Cardiac ventricle fibroblast (primary cell): ENCODE results near the gene SPAG7. TPM values are rescaled to one million over a fixed set of nuclear protein-coding genes. Genes with fewer than 3 reads are reported as not detected.

Experiments used
- total RNA-seq: library from RNA; depleted of rRNA; stranded (reverse); fragments of >200 nt; gene quantifications from 2 replicates; pipeline ENCODE4 v1.2.3, GENCODE V29; 2015

SPAG7 gene
- total RNA-seq, result 42.2 and 43.9 TPM in 2 replicates

GRCh38 chr17:4967539-4968485 lies at the start of gene SPAG7:
Gene SPAG7, minus strand, starts transcription at chr17:4967817. Its CDS starts 13 bp downstream, at chr17:4967804.

GRCh38 chr17:4997302-4998026 lies 29.8 kb upstream of the SPAG7 start, which contains the start of the genes INCA1 and KIF1C:
Gene INCA1, minus strand, starts transcription at chr17:4997522. Its CDS starts 3,085 bp downstream, at chr17:4994437.
Gene KIF1C, plus strand, starts transcription at chr17:4997950. Its CDS starts 2,297 bp downstream, at chr17:5000247.

GRCh38 chr17:4986951-4987766 lies 19.5 kb upstream of the SPAG7 start, which contains the start of gene CAMTA2:
Gene CAMTA2, minus strand, starts transcription at chr17:4987675. Its CDS starts 1,453 bp downstream, at chr17:4986222.

GRCh38 chr17:4950746-4951204 lies 16.8 kb downstream of the SPAG7 start, which contains the start of gene ENO3:
Gene ENO3, plus strand, starts transcription at chr17:4951119. Its CDS starts 711 bp downstream, at chr17:4951830.

GRCh38 chr17:4948166-4948930 lies 19.3 kb downstream of the SPAG7 start, which contains the start of gene PFN1:
Gene PFN1, minus strand, starts transcription at chr17:4948530. Its CDS starts 136 bp downstream, at chr17:4948394.

GRCh38 chr17:4939796-4940554 lies 27.6 kb downstream of the SPAG7 start, which contains the start of the genes RNF167 and SLC25A11:
Gene RNF167, plus strand, starts transcription at chr17:4940268. Its CDS starts 642 bp downstream, at chr17:4940910.
Gene SLC25A11, minus strand, starts transcription at chr17:4940046. Its CDS starts 136 bp downstream, at chr17:4939910.

GRCh38 chr17:4931963-4932362 lies 35.7 kb downstream of the SPAG7 start, which contains the start of gene GP1BA:
Gene GP1BA, plus strand, starts transcription at chr17:4932277. Its CDS starts 328 bp downstream, at chr17:4932605.

Other genes starting within 250 kb of the SPAG7 start
- gene MED11, start 236.4 kb downstream of the SPAG7 start, total RNA-seq, result 12.3 and 19.7 TPM in 2 replicates
- 0.44 and 1.4 TPM in 2 replicates for gene ZMYND15, start 228.0 kb downstream of the SPAG7 start, total RNA-seq
- 6.5 and 10.0 TPM in 2 replicates for gene CXCL16, start 227.9 kb downstream of the SPAG7 start, total RNA-seq
- gene TM4SF5, start 195.9 kb downstream of the SPAG7 start, total RNA-seq, result not detected in 2 replicates
- 0.94 and 5.2 TPM in 2 replicates for gene VMO1, start 181.5 kb downstream of the SPAG7 start, total RNA-seq
- not detected in 2 replicates for gene GLTPD2, start 178.9 kb downstream of the SPAG7 start, total RNA-seq
- gene PSMB6, start 171.7 kb downstream of the SPAG7 start, total RNA-seq, result 84.4 and 101 TPM in 2 replicates
- 24.3 and 25.3 TPM in 2 replicates for gene PLD2, start 160.7 kb downstream of the SPAG7 start, total RNA-seq
- gene MINK1, start 134.5 kb downstream of the SPAG7 start, total RNA-seq, result 19.1 and 33.9 TPM in 2 replicates
- gene C17orf107, start 68.3 kb downstream of the SPAG7 start, total RNA-seq, result 4.3 and 5.4 TPM in 2 replicates
- 0.31 and 0.54 TPM in 2 replicates for gene CHRNE, start 64.7 kb downstream of the SPAG7 start, total RNA-seq
- not detected in 2 replicates for gene GP1BA, start 35.5 kb downstream of the SPAG7 start, total RNA-seq
- 33.8 and 39.6 TPM in 2 replicates for gene SLC25A11, start 27.8 kb downstream of the SPAG7 start, total RNA-seq
- gene RNF167, start 27.5 kb downstream of the SPAG7 start, total RNA-seq, result 34.7 and 41.7 TPM in 2 replicates
- 435 and 543 TPM in 2 replicates for gene PFN1, start 19.3 kb downstream of the SPAG7 start, total RNA-seq
- gene ENO3, start 16.7 kb downstream of the SPAG7 start, total RNA-seq, result 1.00 and 8.8 TPM in 2 replicates
- 11.2 and 16.0 TPM in 2 replicates for gene CAMTA2, start 19.9 kb upstream of the SPAG7 start, total RNA-seq
- gene INCA1, start 29.7 kb upstream of the SPAG7 start, total RNA-seq, result 0.19 and 0.68 TPM in 2 replicates
- 24.5 and 27.6 TPM in 2 replicates for gene KIF1C, start 30.1 kb upstream of the SPAG7 start, total RNA-seq
- gene SLC52A1, start 67.6 kb upstream of the SPAG7 start, total RNA-seq, result not detected in 2 replicates
- gene ZFP3, start 110.7 kb upstream of the SPAG7 start, total RNA-seq, result 1.00 and 2.2 TPM in 2 replicates
- gene ZNF232, start 144.1 kb upstream of the SPAG7 start, total RNA-seq, result 2.6 and 5.4 TPM in 2 replicates
- 0.05 TPM in 1 of 2 replicates, not detected in the other for gene USP6, start 148.2 kb upstream of the SPAG7 start, total RNA-seq
- gene ZNF594, start 224.1 kb upstream of the SPAG7 start, total RNA-seq, result 2.3 and 4.3 TPM in 2 replicates